22Rv1 (cell line): Measurements from ENCODE around the gene BICRAL.

Source experiments
- H3K27ac ChIP-seq: fragments of 450-650 bp; 2 replicates; pipeline ENCODE4 v1.5.1; 2017
- ZFX ChIP-seq: fragments of 450-650 bp; IDR thresholded peaks from 2 replicates; pipeline ENCODE4 v1.6.1; 2017; ENCODE audit warnings: antibody characterized with exemption, borderline replicate concordance
- TF ChIP-seq, protein P1 (sequence below): fragments of 450-650 bp; IDR thresholded peaks from 2 replicates; pipeline ENCODE4 v1.5.1; 2017; ENCODE audit warnings: mild to moderate bottlenecking

The BICRAL gene

DNA sequence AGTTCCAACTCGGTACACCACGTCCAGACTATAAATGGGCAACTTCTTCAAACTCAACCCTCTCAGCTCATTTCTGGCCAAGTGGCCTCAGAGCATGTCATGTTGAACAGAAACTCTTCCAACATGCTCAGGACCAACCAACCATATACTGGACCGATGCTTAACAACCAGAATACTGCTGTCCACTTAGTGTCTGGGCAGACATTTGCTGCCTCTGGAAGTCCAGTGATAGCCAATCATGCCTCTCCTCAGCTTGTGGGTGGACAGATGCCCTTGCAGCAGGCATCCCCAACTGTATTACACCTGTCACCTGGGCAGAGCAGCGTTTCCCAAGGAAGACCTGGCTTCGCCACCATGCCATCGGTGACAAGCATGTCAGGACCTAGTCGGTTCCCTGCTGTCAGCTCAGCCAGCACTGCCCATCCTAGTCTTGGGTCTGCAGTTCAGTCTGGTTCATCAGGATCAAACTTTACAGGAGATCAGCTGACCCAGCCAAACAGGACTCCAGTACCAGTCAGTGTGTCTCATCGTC lies 47.8 kb downstream of the BICRAL start:
- H3K27ac ChIP-seq: no peak overlapping the region
- no peak for TF ChIP-seq ZFX
- TF ChIP-seq, protein P1, sequence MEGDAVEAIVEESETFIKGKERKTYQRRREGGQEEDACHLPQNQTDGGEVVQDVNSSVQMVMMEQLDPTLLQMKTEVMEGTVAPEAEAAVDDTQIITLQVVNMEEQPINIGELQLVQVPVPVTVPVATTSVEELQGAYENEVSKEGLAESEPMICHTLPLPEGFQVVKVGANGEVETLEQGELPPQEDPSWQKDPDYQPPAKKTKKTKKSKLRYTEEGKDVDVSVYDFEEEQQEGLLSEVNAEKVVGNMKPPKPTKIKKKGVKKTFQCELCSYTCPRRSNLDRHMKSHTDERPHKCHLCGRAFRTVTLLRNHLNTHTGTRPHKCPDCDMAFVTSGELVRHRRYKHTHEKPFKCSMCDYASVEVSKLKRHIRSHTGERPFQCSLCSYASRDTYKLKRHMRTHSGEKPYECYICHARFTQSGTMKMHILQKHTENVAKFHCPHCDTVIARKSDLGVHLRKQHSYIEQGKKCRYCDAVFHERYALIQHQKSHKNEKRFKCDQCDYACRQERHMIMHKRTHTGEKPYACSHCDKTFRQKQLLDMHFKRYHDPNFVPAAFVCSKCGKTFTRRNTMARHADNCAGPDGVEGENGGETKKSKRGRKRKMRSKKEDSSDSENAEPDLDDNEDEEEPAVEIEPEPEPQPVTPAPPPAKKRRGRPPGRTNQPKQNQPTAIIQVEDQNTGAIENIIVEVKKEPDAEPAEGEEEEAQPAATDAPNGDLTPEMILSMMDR: no peak

DNA sequence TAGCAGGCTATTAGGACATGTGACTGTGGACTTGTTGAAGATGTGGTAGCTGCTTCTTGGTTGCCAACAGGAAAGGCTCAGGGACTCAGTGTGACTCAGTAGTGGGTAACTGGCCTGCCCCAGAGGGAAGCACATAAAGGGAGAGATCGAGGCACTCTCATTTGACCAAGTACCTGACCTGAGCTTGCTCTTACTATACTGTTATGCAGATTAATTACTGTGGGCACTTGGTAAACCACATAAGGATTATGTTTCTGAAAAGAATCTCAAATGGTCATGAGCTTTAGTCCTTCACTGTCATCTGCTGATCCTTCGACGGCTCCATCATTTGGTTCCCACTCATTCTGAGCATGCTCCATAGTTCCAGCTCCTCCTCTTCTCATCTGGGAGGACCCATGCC lies 49.4 kb downstream of the BICRAL start:
- no peak overlapping the region for H3K27ac ChIP-seq

DNA sequence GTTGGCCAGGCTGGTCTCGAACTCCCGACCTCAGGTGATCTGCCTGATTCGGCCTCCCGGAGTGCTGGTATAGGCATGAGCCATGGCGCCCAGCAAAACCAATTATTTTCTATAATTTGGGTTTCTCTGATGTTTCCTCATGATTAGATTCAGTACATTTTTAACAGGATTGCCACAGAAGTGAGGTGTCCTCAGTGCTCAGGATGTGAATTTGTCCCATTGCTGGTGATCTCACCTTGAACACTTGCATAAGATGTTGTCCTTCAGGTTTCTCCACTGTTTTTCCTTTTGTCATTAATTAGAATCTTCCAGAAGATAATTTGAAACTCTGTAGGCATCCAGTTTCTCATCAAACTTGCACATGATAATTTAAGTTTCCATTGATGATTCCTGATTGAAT lies 52.2 kb downstream of the BICRAL start:
- TF ChIP-seq ZFX: no peak
- TF ChIP-seq, protein P1: no peak
- no peak overlapping the region for H3K27ac ChIP-seq

More for the DNA sequence above, 49.4 kb downstream of the BICRAL start:
- no peak for TF ChIP-seq ZFX
- TF ChIP-seq, protein P1: no peak

DNA sequence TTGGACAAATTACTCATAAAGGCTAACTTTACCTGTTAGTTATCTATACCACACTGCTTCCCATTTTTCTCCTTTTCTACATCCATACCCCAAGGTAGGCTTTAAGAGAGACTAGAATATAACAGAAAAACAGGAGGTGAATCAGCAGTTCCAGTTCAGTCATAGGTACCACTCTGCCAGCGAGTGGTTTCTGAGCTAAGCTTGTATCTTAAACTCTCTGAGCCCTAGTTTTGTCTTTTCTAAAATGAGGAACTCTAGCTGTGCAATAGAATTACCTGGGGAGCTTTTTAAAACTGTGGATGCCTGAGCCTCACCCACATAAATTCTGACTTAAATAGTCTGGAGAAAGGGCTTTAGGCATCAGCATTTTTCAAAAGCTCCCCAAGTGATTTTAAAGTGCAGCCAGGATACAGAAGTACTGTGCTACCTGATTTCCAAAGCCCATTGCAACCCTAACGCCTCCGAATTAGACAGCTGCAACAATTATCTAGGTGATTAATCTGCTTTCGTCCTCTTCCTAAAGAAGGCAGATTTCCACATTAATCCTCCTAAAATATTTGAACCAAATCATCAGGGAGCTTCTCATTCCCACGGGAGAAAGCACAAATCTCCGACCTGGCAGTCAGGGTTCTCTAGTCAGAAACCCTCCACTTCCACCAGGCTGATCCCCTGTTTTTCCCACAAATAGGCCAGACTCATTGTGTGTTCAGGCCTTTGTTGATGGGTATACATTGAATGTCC lies 60.2 kb downstream of the BICRAL start:
- no peak overlapping the region for H3K27ac ChIP-seq
- TF ChIP-seq ZFX: no peak
- TF ChIP-seq, protein P1: no peak

DNA sequence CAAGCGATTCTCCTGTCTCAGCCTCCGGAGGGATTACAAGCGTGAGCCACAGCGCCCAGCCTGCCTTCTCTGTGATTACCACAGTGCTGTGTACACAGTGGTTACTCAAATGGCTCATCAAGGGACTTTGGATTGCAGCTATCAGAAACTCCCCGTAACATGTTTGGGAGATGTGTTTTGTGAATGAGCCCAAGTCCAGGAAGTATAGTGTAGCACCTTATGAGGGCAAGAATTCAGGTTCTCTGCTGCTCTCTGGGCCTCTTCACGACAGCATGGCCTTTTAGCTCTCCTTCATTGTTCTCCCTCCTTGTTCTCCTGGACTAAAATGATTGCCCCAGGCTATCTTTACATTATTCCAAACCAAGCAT lies 63.5 kb downstream of the BICRAL start:
- TF ChIP-seq, protein P1: no peak
- TF ChIP-seq ZFX: no peak
- H3K27ac ChIP-seq: no peak overlapping the region

DNA sequence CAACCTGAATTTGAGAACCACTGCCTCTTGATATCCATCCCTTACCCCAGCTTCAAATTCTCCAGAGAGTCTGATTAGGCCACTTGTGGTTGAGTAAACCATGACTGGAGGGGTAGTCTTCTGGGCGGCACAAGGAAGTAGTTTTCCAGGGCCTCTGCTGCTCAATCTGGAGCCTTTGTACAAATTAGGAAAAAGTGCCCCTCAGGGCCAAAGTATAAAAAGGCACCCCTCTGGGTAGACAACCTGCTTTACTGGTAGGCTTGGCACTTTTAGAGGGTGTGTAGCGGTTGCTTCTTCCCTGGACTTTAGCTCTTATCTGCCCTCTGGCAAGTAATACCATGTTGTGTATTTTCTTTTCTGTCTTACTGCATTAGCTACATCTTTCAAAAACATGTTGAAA lies 64.7 kb downstream of the BICRAL start:
- TF ChIP-seq ZFX: no peak
- TF ChIP-seq, protein P1: no peak

DNA sequence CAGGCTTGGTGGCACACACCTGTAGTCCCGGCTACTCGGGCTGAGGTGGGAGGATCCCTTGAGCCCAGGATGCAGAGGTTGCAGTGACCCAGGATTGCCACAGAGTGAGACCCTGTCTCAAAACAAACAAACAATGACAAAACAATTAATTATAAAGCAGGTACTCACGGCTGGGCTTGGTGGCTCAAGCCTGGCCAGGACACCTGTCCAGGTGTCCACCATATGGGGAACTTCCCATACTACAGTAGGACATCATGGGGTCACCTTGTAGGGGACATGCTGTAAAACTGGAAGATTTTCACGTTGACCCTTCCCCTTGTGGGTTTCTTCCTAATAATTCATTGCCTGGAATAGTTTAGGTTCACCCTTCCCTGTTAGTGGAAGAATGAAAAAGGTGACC lies 66.8 kb downstream of the BICRAL start:
- H3K27ac ChIP-seq: no peak overlapping the region
- TF ChIP-seq, protein P1: no peak
- TF ChIP-seq ZFX: no peak

More for the DNA sequence above, 64.7 kb downstream of the BICRAL start:
- H3K27ac ChIP-seq: no peak overlapping the region
